ENCODE measurements around the gene ACO2.
"Not testable (repeated sequence)": the region's sequence is repeated elsewhere in the genome, so short reads cannot be mapped to it uniquely, and the experiment has no call there.

ACO2 gene

GRCh38 chr22:41446057-41446501 is 22.8 kb upstream of the ACO2 start:
- FAIRE-seq (no peak), DNase-seq (ENCODE audit: insufficient read length, low spot score) (no peak)
- TF ChIP-seq CTCF (IDR thresholded peaks at IDR 0.05; ENCODE audit: insufficient read depth, missing control alignments), result no peak

GRCh38 chr22:41446639-41447434 is 22.1 kb upstream of the ACO2 start, which contains the start of gene TOB2:
Gene TOB2 (minus strand): TSS chr22:41446801. CDS start chr22:41437345, 9,456 bp downstream.
- no peak for FAIRE-seq
- DNase-seq (ENCODE audit: insufficient read length, low spot score), result no peak
- no peak for TF ChIP-seq CTCF (IDR thresholded peaks at IDR 0.05; ENCODE audit: insufficient read depth, missing control alignments)

DNA sequence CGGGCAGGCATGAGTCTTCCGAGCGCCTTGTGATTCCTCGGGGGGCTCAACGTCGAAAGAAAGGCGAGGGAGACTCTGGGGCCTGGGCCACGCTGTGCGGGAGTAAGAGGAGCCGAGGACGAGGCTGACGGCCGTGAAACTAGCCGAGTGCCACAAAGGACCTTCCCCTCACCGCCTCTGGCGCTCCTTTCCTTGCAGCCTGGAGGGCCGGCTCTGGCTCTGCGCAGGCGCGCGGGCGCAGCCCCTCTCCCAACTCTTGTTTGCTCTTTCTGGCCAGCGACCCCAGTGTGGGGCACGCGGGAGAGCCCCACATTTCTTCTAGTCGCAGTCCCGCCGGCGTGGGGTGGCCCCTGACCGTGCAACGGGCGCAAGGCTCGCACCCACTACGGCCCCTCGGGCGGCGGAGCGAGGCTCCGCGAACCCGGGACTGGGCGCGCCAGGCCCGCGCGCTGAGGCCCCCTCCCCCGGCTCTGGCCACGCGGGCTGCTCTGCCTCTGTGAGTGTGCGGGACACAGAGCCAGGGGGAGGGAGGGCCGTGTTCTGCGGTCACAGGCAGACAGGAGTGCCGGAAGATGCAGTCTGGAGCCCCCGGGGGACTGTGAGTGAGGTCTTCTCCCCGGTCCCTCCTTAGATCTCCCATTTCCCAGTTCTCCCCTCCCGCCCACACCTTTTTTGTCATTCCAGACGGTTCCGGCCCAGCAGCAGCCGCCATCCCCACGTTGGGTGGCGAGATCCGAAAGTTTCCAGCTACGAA is 21.3 kb upstream of the ACO2 start:
- no peak for TF ChIP-seq CTCF (IDR thresholded peaks at IDR 0.05; ENCODE audit: insufficient read depth, missing control alignments)
- DNase-seq (ENCODE audit: insufficient read length, low spot score), result no peak
- no peak for FAIRE-seq

- no peak for TF ChIP-seq CTCF (IDR thresholded peaks at IDR 0.05; ENCODE audit: insufficient read depth, missing control alignments)
- DNase-seq (ENCODE audit: insufficient read length, low spot score) (no peak), FAIRE-seq (no peak)
Measured at GRCh38 chr22:41448189-41448808, 20.6 kb upstream of the ACO2 start.

DNA sequence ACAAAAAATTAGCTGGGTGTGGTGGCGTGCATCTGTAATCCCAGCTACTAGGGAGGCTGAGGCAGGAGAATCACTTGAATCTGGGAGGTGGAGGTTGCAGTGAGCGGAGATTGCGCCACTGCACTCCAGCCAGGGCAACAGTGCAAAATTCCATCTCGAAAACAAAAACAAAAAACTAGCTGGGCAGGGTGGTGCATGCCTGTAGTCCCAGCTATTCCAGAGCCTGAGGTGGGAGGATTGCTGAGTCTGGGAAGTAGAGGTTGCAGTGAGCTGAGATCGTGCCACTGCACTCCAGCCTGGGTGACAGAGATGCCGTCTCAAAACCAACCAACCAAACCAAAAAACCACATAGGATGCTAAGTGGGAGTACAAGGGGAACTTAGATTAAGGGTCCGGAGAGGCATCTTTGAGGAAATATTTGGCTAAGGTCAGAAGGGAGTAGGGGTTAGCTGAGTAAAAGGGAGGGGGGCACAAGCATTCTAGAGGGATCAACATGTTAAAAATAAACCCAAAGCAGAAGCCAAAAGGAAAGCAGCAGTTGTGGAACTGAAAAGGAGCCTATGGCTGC is 10.7 kb upstream of the ACO2 start:
- TF ChIP-seq CTCF (IDR thresholded peaks at IDR 0.05; ENCODE audit: insufficient read depth, missing control alignments), result no peak
- FAIRE-seq (no peak), DNase-seq (ENCODE audit: insufficient read length, low spot score) (no peak)

GRCh38 chr22:41459431-41459830 is 9.5 kb upstream of the ACO2 start:
- no peak for TF ChIP-seq CTCF (IDR thresholded peaks at IDR 0.05; ENCODE audit: insufficient read depth, missing control alignments)
- FAIRE-seq, result no peak
- no peak for DNase-seq (ENCODE audit: insufficient read length, low spot score)

- not testable (repeated sequence) for FAIRE-seq; DNase-seq (ENCODE audit: insufficient read length, low spot score)
Measured at GRCh38 chr22:41460071-41460470, 8.8 kb upstream of the ACO2 start.

All from D721Med (cell line).